AG08396 (cell line): ENCODE results near the gene ZNF560.
"Not testable (repeated sequence)": the region's sequence is repeated elsewhere in the genome, so short reads cannot be mapped to it uniquely, and the experiment has no call there.

ENCODE experiments used
- DNase-seq: peaks from one replicate; pipeline ENCODE4 v3.0.0; 2012; ENCODE audit warnings: low spot score, mixed read lengths

ZNF560 gene

DNA sequence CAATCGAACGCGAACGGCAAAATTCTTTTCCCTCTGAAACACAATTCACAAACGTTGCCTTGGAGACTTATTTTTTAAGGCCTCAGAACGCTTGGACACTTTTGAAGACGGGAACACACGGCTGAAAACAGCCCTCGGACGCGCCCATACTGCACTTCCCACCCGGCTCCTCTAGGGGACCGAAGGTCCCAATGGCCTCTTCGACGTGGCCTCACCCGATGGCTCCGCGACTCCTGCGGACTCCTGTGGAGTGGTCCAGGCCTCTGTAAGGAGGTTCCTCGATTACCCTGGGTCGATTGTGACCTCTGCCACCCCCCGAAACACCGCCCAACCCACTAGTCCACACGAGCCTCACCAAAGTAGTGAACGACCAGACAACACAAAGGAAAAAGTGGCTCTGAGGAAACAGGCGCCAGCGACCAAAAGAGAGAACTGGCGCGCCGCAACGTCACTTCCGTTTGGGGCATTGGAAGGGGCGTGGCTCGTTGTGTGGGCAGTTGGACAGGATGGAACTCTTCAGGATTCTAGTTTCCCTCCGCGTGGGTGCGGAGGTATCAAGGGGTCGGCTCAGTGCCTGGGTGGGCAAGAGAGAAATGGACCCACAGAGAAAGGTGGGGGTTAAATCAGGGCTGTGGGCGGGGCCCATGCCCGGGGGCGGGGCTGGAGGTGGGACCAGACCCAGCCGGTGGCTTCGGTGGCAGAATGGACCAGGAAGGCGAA, at the start of gene ZNF560:
ZNF560 (minus strand) TSS at position 434 of the 720 bp plus-strand sequence. CDS start 23,303 bp downstream, outside the sequence.
- peak; percentile 79 for DNase-seq

DNA sequence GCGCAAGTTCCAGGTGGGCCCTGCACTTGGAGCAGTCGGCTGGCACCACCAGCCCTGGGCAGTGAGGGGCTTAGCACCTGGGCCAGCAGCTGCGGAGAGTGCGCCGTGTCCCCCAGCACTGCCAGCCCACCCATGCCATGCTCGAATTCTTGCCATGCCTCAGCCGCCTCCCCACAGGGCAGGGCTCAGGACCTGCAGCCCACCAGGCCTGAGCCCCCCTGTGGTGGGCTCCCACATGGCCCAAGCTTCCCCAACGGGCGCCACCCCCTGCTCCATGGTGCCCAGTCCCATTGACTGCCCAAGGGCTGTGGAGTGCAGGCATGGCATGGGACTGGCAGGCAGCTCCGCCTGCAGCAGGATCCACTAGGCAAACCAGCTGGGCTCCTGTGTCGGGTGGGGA, 49.5 kb upstream of the ZNF560 start:
- no peak for DNase-seq

DNA sequence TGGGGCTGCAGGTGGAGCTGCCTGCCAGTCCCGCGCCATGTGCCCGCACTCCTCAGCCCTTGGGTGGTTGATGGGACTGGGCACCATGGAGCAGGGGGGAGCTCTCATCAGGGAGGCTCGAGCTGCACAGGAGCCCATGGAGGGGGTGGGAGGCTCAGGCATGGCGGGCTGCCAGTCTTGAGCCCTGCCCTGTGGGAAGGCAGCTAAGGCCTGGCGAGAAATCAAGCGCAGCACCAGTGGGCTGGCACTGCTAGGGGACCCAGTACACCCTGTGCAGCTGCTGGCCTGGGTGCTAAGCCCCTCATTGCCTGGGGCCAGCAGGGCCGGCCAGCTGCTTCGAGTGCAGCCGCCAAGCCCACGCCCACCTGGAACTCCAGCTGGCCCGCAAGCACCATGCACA, 42.9 kb upstream of the ZNF560 start:
- DNase-seq: not testable (repeated sequence)

DNA sequence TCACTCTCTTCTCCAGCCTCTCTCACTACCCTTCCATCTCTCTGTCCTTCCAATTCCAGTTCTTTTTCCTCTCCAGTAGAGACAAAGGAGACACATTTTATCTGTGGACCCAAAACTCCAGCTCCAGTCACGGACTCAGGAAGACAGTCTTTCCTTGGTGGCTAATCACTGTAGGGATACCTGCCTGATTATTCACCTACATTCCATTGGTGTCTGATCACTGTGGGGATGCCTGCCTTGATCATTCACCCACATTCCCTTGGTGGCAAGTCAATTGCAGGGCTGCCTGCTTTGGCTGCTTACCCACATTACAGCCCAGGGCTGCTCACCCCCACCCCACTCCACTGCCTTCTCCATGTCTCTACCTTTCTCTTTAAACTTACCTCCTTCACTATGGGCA, 41.5 kb upstream of the ZNF560 start:
- not testable (repeated sequence) for DNase-seq

DNA sequence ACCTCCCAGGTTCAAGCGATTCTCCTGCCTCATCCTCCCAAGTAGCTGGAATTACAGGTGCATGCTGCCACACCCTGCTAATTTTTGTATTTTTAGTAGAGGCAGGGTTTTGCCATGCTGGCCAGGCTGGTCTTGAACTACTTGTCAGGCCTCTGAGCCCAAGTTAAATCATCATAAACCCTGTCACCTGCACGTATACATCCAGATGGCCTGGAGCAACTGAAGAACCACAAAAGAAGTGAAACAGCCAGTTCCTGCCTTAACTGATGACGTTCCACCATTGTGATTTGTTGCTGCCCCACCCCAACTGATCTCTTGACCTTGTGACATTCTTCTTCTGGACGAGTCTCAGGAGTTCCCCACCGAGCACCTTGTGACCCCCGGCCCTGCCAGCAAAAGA, 40.8 kb upstream of the ZNF560 start:
- not testable (repeated sequence) for DNase-seq

DNA sequence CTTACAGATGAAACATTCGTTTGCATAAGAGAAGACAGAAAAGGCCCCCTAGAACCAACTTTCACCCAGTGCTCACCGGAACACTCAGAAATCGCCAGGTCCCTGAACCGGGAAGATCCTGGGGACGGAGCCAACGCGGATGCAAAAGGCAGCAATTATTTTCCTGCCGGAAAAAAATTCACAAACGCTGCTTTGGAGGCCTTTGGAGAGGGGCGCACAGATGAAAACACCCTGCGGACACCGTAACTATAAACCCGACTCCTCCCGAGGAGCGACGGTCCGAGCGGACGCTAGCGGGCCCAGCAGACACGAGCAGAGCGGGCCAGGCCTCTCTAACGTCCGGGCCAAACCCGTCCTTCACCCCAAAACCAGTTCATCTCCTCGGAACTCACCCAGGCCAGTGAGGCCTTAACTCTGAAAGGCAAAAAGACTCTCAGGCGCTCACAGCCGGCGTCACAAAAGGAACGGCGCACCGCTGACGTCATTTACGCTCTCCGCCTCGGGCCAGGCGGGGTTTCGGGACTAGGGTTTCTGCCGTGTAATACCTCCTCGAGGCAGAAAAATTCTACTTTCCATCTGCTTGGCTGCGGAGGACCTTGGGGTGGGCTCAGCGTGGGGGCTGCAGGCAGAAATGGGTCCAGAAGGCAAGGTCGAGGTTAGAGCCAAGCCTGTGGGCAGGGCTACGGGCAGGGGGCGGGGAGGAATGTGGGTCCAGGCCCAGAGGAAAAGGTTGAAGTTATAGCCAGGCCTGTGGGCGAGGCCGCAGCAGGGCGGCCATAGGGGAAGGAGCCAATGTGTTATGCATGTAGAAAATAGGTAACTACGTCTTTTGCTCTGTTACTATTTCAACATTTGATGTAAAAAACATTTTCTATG, 40.0 kb upstream of the ZNF560 start, which contains the start of gene ZNF426:
ZNF426 (minus strand) TSS at position 463 of the 876 bp plus-strand sequence. CDS start 2,413 bp downstream, outside the sequence.
- DNase-seq: peak; percentile 93

DNA sequence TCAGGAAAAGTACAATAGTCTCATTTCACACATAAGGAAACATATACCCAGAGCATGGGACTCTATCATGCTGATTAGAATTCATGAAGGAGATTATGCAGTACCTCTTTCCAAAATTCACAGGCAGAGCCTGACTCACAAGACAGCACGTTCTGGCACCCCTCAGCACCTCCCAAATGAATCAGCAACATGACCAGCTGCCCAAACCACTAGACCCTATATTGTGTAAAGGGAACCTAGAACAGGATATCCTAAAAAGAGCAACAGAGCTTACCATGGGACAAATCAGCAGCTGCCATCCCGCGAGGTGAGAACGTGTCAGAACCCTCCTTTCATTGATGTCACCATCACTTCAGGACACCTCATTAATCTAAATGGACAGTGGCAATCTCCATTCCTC, 37.5 kb upstream of the ZNF560 start:
- DNase-seq: no peak

DNA sequence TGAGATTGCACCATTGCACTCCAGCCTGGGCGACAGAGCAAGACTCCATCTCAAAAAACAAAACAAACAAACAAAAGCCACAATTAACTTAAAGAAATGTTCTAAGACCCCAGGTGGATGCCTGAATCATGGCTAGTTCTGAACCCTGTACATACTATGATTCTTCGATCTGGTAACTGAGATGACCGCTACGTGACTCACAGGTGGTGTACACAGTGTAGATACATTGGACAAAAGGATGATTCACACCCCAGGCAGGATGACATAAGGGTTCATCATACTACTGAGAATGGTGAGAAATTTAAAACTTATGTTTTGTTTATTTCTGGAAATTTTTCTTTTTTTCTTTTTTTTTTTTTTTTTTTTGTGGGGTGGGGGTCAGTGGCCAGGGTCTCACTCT, 33.5 kb upstream of the ZNF560 start:
- no peak for DNase-seq

DNA sequence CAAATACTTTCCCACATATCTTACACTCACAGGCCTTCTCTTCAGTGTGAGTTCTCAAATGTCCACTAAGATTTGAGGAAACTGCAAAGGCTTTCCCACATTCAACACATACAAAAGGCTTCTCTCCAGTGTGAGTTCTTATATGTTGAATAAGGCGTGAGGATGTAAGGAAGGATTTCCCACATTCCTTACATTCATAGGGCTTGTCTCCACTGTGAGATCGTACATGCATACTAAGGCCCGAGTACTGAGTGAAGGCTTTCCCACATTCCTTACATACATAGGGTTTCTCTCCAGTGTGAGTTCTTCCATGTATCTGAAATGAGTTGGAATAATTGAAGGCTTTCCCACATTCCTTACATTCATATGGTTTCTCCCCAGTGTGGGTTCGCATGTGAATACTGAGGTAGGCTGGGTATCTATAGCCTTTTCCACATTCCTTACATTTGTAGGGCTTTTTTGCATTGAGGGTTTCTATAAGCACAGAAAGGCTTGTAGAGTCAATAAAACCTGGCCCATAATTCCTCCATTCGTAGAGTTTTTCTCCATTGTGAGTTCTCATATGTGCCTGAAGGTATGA, 30.4 kb upstream of the ZNF560 start:
- DNase-seq: no peak

DNA sequence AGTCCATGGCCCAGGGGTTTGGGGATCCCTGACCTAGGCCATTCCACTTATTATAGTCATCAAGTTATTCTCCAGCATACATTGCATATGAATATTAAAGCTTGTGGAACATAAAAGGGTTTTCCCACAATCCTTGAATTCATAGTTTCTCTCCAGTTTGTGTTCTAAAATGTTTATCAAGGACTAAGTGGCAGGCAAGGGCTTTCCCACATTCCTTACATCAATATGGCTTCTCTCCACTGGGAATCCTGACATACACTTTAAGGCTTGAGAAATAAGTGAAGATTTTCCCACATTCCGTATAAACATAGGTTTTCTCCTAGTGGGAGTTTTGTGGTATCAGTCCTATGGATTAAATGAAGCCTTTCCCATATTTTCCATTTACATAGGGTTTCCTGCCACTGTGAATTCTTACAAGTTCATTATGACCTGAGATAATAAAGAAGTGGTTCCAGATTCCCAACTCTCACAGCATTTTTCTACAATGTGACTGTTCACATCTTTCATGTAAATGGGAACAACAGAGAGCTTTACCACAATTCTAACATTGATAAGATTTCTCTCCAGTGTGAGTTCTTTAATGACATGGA, 25.6 kb upstream of the ZNF560 start:
- DNase-seq: no peak

DNA sequence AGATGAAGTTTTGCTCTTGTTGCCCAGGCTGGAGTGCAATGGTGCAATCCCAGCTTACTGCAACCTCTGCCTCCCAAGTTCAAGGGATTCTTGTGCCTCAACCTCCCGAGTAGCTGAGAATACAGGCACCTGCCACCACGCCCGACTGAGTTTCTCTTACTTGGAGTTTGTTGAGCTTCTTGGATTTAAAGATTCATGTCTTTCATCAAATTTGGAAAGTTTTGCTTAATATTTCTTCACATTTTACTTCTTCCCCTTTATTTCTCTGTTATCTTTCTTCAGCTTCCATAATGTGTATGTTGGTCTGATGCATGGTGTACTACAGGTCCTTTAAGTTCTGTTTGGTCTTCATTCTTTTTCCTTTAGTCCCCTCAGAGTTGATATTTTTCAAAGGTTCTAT, 8.9 kb upstream of the ZNF560 start:
- no peak for DNase-seq

DNA sequence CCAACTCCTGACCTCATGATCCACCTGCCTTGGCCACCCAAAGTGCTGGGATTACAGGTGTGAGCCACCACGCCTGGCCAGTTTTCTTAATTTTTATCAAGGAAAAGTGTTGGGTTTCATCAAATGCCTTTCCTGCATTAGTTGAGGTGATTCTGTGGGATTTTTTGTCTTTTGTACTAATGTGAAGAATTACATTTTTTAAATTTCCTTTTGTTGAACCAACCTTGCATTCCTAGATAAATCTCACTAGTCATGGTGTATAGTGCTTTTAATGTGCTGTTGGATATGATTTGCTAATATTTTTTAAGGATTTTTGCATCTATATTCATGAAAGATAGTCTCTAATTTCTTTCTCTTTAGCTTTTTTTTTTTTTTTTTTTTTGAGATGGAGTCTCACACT, 2.4 kb upstream of the ZNF560 start:
- DNase-seq: no peak

DNA sequence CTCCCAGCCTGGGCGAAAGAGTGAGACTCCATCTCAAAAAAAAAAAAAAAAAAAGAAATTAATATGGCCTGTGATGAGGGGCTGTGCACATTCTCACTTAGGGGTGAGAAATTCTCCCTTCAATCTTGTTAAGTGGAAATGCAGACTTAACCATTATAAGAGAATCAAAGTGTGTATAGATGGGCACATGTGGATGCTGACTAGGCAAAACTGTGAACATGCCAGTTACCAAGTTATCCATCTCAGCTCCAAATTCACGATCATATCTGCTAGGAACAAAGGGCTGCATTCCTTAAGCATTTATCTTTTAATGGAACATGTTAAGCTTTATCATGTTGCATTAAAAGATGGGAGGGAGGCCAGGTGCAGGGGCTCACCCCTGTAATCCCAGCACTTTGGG, 4.3 kb downstream of the ZNF560 start:
- DNase-seq: no peak

DNA sequence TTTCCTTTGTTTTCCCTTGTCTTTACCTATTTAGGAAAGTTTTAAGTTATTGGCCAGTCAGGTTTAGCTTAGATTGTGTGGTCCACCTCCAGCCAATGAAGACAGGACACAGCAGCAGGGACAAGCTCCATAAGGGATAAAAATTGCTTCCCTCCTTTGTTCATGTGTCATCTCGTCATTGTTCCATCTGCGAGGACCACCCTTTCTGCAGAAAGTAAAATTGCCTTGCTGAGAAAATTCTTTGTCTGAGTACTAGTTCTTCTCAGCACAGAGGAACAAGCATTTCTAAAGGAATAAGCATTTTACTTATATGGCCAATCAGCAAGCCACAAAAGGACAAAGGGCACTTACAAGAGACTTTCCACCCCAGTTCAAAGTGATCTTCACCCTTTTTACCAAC, 11.4 kb downstream of the ZNF560 start:
- no peak for DNase-seq

DNA sequence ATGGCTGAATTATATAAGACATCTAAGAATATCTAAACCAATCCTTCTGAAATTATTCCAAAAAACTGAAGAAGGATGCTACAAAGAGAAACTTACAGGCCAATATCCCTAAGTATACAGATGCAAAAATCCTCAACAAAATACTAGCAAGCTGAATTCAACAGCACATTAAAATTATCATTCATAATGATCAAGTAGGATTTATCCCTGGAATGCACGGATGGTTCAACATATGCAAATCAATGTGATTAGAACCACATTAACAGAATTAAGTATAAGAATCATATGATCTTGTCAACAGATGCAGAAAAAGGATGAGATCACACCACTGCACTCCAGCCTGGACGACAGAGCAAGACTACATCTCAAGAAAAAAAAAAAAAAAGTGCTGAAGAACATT, 13.3 kb downstream of the ZNF560 start:
- DNase-seq: no peak

DNA sequence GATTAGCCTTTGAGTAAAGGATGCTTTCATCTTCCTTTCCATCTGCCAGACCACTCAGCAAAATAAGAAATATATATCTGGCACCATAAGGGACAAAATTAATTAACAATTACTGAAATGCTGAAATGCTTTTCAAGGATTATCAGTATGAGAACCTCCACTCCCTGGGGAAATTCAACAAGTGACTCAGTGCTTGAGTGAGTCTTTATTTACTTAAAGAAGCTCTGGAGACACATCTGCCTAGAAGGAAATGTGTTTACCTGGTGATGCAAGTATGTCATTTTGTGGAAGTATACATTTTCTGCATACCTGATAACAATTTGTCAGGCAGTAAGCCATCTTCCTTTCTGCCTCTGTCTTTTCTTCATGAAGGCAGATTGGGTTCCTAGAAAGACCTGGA, 23.4 kb downstream of the ZNF560 start:
- no peak for DNase-seq

DNA sequence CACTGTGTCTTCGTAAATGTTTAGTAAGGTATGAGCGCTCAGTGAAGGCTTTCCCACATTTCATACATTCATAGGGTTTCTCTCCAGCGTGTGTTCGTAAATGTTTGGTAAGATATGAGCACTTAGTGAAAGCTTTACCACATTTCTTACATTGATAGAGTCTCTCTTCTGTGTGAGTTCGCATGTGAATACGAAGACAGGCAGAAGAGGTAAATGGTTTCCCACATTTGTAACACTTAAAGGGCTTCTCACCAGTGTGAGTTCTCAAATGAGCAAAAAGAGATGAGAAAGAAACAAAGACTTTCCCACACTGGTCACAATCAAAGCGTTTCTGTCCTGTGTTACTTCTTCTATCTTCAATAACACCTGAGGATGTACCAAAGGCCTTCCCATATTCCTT, 31.3 kb downstream of the ZNF560 start:
- DNase-seq: no peak

DNA sequence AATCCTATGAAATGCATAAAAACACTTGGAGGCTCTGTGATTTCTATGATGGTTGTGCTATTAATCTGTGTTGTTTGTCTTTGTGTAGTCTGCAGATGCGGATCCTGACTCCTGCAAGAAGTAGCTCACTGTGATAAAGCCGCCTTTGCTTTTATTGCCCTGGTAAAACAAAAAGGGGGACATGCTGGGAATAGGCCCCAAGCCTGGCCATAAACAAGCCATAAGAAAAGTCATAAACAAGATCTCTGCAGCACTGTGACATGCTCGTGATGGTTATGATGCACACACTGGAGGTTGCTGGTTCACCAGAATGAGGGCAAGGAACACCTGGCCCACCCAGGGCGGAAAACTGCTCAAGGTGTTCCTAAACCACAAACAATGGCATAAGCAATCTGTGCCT, 36.5 kb downstream of the ZNF560 start:
- no peak for DNase-seq

DNA sequence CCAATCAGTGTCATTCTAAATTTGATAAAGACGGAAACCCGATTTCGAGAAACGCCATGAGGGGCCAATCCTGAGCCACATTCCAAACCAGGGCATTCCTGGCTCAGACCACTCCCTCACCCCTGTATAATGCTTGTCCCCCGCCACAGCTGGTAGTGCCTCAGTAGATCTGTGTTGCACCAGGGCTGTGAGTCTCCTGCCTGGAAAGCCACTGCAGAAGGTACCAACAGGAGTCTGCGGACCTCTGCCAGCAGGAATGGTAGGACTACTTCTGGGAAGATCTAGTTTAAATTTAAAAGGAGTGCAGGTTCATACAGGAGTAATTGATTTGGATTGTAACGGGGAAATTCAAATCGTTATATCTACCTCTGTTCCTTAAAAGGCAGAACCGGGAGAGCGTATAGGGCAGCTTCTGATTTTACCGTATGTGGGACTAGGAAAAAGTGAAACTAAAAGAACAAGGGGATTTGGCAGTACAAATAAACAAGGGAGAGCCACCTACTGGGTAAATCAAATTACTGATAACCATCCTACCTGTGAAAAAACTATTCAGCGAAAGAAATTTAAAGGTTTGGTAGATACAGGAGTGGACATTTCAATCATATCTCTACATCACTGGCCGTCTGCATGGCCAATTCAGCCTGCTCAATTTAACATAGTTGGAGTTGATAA, 42.3 kb downstream of the ZNF560 start:
- DNase-seq: no peak

DNA sequence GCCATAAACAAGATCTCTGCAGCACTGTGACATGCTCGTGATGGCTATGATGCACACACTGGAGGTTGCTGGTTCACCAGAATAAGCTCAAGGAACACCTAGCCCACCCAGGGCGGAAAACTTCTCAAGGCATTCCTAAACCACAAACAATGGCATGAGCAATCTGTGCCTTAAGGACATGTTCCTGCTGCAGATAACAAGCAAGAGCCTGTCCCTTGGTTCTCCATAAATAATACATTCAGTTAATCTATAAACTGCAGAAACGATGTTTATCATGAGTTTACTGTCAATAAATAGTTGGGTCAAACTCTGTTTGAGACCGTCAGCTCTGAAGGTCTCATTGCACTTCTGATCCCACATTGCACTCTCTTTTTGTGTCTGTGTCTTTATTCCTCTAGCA, 44.5 kb downstream of the ZNF560 start:
- no peak for DNase-seq

DNA sequence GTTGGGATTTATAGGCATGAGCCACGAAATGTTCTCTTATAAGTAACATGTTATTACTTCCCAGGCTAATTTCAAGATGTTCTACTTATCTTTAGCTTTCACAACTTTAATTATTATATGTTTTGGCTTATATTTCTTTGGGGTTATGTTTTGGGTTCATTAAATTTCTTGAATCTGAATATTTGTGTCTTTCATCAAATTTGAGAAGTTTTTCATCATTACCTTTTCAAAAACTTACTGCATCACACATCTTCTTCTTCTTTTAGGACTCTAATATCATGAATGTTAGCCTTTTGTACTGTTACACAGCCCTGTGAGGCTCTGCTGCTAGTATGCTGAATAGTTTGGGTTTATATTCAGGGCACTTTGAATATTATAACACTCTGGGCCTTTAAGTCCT, 53.4 kb downstream of the ZNF560 start:
- no peak for DNase-seq

DNA sequence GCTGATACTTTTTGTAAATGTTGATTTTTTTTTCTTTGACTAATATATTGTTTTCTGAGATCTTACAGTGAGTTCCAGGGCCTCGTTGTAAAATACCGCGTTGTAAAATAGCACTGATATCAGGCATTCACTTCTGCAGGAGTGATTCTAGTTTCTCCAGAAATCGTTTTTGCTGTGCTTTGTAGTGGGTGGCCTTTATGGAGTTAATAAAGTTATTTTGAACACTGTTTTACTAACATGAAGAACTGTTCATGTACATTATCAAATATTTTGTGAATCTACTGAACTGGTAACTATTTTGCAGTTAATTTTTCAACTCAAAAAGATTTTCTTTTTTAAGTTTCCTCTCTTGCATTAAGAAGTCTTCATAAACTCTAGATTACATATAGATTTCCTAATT, 62.1 kb downstream of the ZNF560 start:
- DNase-seq: no peak
